ENCODE measurements around the gene CFAP298.
"Not testable (repeated sequence)": the region's sequence is repeated elsewhere in the genome, so short reads cannot be mapped to it uniquely, and the experiment has no call there.

CFAP298 gene

DNA sequence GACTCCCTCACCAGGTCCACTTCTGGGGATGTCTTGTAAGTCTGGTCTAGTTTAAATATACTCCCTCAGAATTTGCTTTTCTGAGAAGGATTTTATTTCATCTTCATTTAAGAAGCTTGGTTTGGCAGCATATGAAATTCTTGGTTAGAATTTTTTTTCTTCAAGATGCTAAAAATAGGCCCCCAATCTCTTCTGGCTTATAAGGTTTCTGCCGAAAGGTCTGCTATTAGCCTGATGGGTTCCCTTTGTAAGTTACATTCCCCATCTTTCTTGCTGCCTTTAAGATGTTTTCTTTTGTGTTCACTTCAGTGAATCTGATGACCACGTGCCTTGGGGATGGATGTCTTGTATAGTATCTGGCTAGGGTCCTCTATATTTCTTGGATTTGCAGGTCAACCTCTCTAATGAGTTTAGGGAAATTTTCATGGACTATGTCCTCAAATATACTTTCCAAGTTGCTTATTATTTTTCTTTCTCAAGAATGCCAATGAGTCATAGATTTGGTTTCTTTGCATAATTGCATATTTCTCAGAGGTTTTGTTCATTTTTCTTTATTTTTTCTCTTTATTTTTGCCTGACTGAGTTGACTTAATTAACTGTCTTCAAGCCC lies 46.2 kb downstream of the CFAP298 start:
- POLR2A ChIA-PET = no interaction called here
- CTCF ChIA-PET = no interaction called here
- DNase-seq (ENCODE audit: extremely low spot score) = no peak
- TF ChIP-seq ELF4 (IDR thresholded peaks at IDR 0.05) = no peak
- TF ChIP-seq NFRKB (IDR thresholded peaks at IDR 0.05) = no peak
- TF ChIP-seq ARNT (IDR thresholded peaks at IDR 0.05) = no peak
- TF ChIP-seq TARDBP (IDR thresholded peaks at IDR 0.05) = no peak
- no peak for TF ChIP-seq PKNOX1 (IDR thresholded peaks at IDR 0.05)
- no peak for TF ChIP-seq ZNF384 (IDR thresholded peaks at IDR 0.05)
- TF ChIP-seq SP1 (IDR thresholded peaks at IDR 0.05) = no peak
- no peak for TF ChIP-seq LEF1 (IDR thresholded peaks at IDR 0.05; ENCODE audit: borderline replicate concordance)
- no peak for TF ChIP-seq SUZ12 (IDR thresholded peaks at IDR 0.05)
- no peak for TF ChIP-seq L3MBTL2 (conservative IDR thresholded peaks at IDR 0.05)
- TF ChIP-seq BHLHE40 (IDR thresholded peaks at IDR 0.05; ENCODE audit: borderline replicate concordance) = no peak
- TF ChIP-seq HDGF (IDR thresholded peaks at IDR 0.05; ENCODE audit: borderline replicate concordance) = no peak
- no peak for TF ChIP-seq FOXM1 (IDR thresholded peaks at IDR 0.05; ENCODE audit: borderline replicate concordance)
- no peak for TF ChIP-seq CTBP1 (IDR thresholded peaks at IDR 0.05; ENCODE audit: borderline replicate concordance)
- no peak for TF ChIP-seq FOXK2 (IDR thresholded peaks at IDR 0.05)
- TF ChIP-seq FOXA1 (IDR thresholded peaks at IDR 0.05) = no peak

GRCh38 chr21:32562915-32563314 lies 49.3 kb downstream of the CFAP298 start:
- CTCF ChIA-PET = no interaction called here

DNA sequence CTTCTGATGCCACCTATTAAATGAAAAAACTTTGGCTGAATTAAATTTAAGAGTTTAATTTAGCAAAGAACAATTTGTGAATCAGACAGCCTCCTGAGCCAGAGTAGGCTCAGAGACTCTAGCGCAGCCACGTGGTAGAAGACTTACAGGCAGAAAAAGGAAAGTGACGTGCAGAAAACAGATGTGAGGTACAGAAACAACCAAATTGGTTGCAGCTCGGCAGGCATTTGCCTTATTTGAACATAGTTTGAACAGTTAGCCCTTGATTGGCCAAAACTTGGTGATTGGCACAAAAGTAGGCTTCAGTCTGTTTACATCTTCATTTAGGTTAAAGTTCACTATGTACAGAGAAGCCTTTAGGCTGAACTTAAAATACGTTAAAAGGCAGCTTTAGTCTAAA lies 49.8 kb downstream of the CFAP298 start:
- ChIA-PET CTCF (no interaction called here), POLR2A (no interaction called here)
- no peak for DNase-seq (ENCODE audit: extremely low spot score)
- TF ChIP-seq L3MBTL2 (conservative IDR thresholded peaks at IDR 0.05) (no peak), TARDBP (IDR thresholded peaks at IDR 0.05) (no peak), HDGF (IDR thresholded peaks at IDR 0.05; ENCODE audit: borderline replicate concordance) (no peak), NFRKB (IDR thresholded peaks at IDR 0.05) (no peak), BHLHE40 (IDR thresholded peaks at IDR 0.05; ENCODE audit: borderline replicate concordance) (no peak), ZNF384 (IDR thresholded peaks at IDR 0.05) (no peak), SUZ12 (IDR thresholded peaks at IDR 0.05) (no peak), CTBP1 (IDR thresholded peaks at IDR 0.05; ENCODE audit: borderline replicate concordance) (no peak), FOXK2 (IDR thresholded peaks at IDR 0.05) (no peak), LEF1 (IDR thresholded peaks at IDR 0.05; ENCODE audit: borderline replicate concordance) (no peak)

More at GRCh38 chr21:32562915-32563314, 49.3 kb downstream of the CFAP298 start:
- no peak for DNase-seq (ENCODE audit: extremely low spot score)
- no peak for TF ChIP-seq ZNF384 (IDR thresholded peaks at IDR 0.05)
- no peak for TF ChIP-seq FOXK2 (IDR thresholded peaks at IDR 0.05)
- no peak for TF ChIP-seq LEF1 (IDR thresholded peaks at IDR 0.05; ENCODE audit: borderline replicate concordance)
- no peak for TF ChIP-seq ARNT (IDR thresholded peaks at IDR 0.05)
- no peak for TF ChIP-seq SP1 (IDR thresholded peaks at IDR 0.05)
- no peak for TF ChIP-seq L3MBTL2 (conservative IDR thresholded peaks at IDR 0.05)
- no peak for TF ChIP-seq PKNOX1 (IDR thresholded peaks at IDR 0.05)
- no peak for TF ChIP-seq TARDBP (IDR thresholded peaks at IDR 0.05)
- no peak for TF ChIP-seq CTBP1 (IDR thresholded peaks at IDR 0.05; ENCODE audit: borderline replicate concordance)
- no peak for TF ChIP-seq HDGF (IDR thresholded peaks at IDR 0.05; ENCODE audit: borderline replicate concordance)
- TF ChIP-seq FOXA1 (IDR thresholded peaks at IDR 0.05) = no peak
- no peak for TF ChIP-seq ELF4 (IDR thresholded peaks at IDR 0.05)
- TF ChIP-seq NFRKB (IDR thresholded peaks at IDR 0.05) = no peak
- TF ChIP-seq FOXM1 (IDR thresholded peaks at IDR 0.05; ENCODE audit: borderline replicate concordance) = no peak
- TF ChIP-seq SUZ12 (IDR thresholded peaks at IDR 0.05) = no peak
- TF ChIP-seq BHLHE40 (IDR thresholded peaks at IDR 0.05; ENCODE audit: borderline replicate concordance) = no peak
- POLR2A ChIA-PET = no interaction called here

- DNase-seq (ENCODE audit: extremely low spot score); POLR2A ChIA-PET: not testable (repeated sequence)
- CTCF ChIA-PET = interaction anchor here (1.0 kb wide), 1 partner anchor 8 kb away, joined by 4 read pairs; no protein-coding TSS in a partner anchor
Observed at GRCh38 chr21:32561476-32561875, 50.7 kb downstream of the CFAP298 start.

DNA sequence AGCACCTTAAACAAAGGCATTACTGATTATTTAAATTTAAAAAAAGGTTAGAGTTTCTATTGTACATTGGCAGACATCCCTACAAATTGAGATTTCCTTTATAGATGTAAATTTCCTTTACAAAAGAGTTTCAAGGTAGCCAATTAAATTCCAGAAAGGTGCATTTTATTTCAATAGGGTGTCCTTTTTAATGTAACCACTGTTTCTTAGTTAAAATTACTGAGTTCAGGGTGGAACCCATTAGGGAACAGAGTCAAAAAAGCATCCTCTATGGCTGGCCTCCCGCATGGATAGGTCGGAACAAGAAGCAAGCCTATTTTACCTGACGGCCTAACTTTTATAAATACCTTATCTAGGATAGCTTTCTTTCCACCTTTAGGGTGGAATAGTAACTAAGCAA lies 51.3 kb downstream of the CFAP298 start:
- CTCF ChIA-PET = interaction anchor here (1.0 kb wide), 1 partner anchor 9 kb away, joined by 4 read pairs; no protein-coding TSS in a partner anchor
- no peak for TF ChIP-seq LEF1 (IDR thresholded peaks at IDR 0.05; ENCODE audit: borderline replicate concordance)
- TF ChIP-seq CTBP1 (IDR thresholded peaks at IDR 0.05; ENCODE audit: borderline replicate concordance) = no peak
- no peak for TF ChIP-seq ZNF384 (IDR thresholded peaks at IDR 0.05)
- no peak for TF ChIP-seq FOXK2 (IDR thresholded peaks at IDR 0.05)
- no peak for TF ChIP-seq L3MBTL2 (conservative IDR thresholded peaks at IDR 0.05)
- TF ChIP-seq BHLHE40 (IDR thresholded peaks at IDR 0.05; ENCODE audit: borderline replicate concordance) = no peak
- TF ChIP-seq FOXA1 (IDR thresholded peaks at IDR 0.05) = no peak
- no peak for TF ChIP-seq PKNOX1 (IDR thresholded peaks at IDR 0.05)
- TF ChIP-seq ELF4 (IDR thresholded peaks at IDR 0.05) = no peak
- TF ChIP-seq TARDBP (IDR thresholded peaks at IDR 0.05) = no peak
- no peak for TF ChIP-seq SP1 (IDR thresholded peaks at IDR 0.05)
- TF ChIP-seq ARNT (IDR thresholded peaks at IDR 0.05) = no peak
- no peak for TF ChIP-seq FOXM1 (IDR thresholded peaks at IDR 0.05; ENCODE audit: borderline replicate concordance)
- no peak for TF ChIP-seq SUZ12 (IDR thresholded peaks at IDR 0.05)
- TF ChIP-seq HDGF (IDR thresholded peaks at IDR 0.05; ENCODE audit: borderline replicate concordance) = no peak
- TF ChIP-seq NFRKB (IDR thresholded peaks at IDR 0.05) = no peak
- POLR2A ChIA-PET = no interaction called here
- no peak for DNase-seq (ENCODE audit: extremely low spot score)

DNA sequence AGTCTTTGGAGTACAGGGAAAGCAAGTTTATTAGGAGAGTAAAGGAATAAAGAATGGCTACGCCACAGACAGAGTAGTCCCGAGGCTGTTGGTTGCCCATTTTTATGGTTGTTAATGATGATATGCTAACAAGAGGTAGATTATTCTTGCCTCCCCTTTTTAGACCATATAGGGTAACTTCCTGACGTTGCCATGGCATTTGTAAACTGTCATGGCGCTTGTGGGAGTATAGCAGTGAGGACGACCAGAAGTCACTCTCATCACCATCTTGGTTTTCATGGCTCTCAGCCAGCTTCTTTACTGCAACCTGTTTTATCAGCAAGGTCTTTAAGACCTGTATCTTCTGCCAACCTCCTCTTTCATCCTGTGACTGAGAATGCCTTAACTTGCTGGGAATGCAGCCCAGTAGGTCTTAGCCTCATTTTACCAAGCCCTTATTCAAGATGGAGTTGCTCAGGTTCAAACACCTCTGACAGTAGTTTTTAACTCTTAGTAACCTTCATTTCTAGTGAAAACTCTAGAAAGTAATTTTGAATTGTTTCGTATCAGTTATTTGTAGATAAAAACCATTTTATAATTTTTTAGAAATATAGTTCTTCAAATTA lies 53.1 kb downstream of the CFAP298 start:
- CTCF ChIA-PET = no interaction called here
- no peak for DNase-seq (ENCODE audit: extremely low spot score)
- TF ChIP-seq ZNF384 (IDR thresholded peaks at IDR 0.05) (no peak), FOXK2 (IDR thresholded peaks at IDR 0.05) (no peak), ELF4 (IDR thresholded peaks at IDR 0.05) (no peak), SUZ12 (IDR thresholded peaks at IDR 0.05) (no peak), TARDBP (IDR thresholded peaks at IDR 0.05) (no peak), LEF1 (IDR thresholded peaks at IDR 0.05; ENCODE audit: borderline replicate concordance) (no peak), FOXM1 (IDR thresholded peaks at IDR 0.05; ENCODE audit: borderline replicate concordance) (no peak), SP1 (IDR thresholded peaks at IDR 0.05) (no peak), BHLHE40 (IDR thresholded peaks at IDR 0.05; ENCODE audit: borderline replicate concordance) (no peak), L3MBTL2 (conservative IDR thresholded peaks at IDR 0.05) (no peak)
- POLR2A ChIA-PET = no interaction called here

Measured in HEK293T (cell line).